CD8-positive, alpha-beta memory T cell (primary cell): ENCODE data around the gene TMEM97. TPM values are rescaled to one million over a fixed set of nuclear protein-coding genes. Genes with fewer than 3 reads are reported as not detected.

Source experiments
- CTCF ChIA-PET: fragments of 350-600 bp; sonication (Branson Sonifier 250); formaldehyde crosslinking; loops from one replicate; lab custom pipeline; 2021; ENCODE audit warnings: antibody characterized with exemption; lab: Charles Lee
- POLR2A ChIA-PET: fragments of 350-600 bp; sonication (Branson Sonifier 250); formaldehyde crosslinking; loops from one replicate; lab custom pipeline; 2021; ENCODE audit warnings: antibody characterized with exemption; lab: Charles Lee
- DNase-seq, 5 donors: peaks; one replicate each; pipeline versions ENCODE4 v3.0.0 to v3.0.0-alpha.2; 2020 to 2022; ENCODE audit warnings: mixed read lengths in 1 of 5
- H3K27ac ChIP-seq: one replicate; pipeline ENCODE4 v1.7.0; 2013; ENCODE audit warnings: low read depth, mild to moderate bottlenecking, low read length, moderate library complexity
- H3K27me3 ChIP-seq: 2 replicates; pipeline ENCODE4 v1.7.0; 2013; ENCODE audit warnings: low read length, mild to moderate bottlenecking; ENCODE audit not compliant: insufficient read depth, poor library complexity, severe bottlenecking
- H3K36me3 ChIP-seq: 2 replicates; pipeline ENCODE4 v1.7.0; 2013; ENCODE audit warnings: mild to moderate bottlenecking, low read length, moderate library complexity; ENCODE audit not compliant: insufficient read depth
- H3K4me1 ChIP-seq: 2 replicates; pipeline ENCODE4 v1.7.0; 2013; ENCODE audit warnings: mild to moderate bottlenecking, low read length, moderate library complexity; ENCODE audit not compliant: insufficient read depth
- H3K4me3 ChIP-seq: 2 replicates; pipeline ENCODE4 v1.7.0; 2013; ENCODE audit warnings: mild to moderate bottlenecking, low read length
- H3K9me3 ChIP-seq: 2 replicates; pipeline ENCODE4 v1.7.0; 2013; ENCODE audit warnings: mild to moderate bottlenecking, low read length
- H3K27ac Mint-ChIP-seq, 8 donors: one replicate each; pipeline ENCODE4 v1.8.0; 2020 to 2021; ENCODE audit warnings: mixed read lengths in 8 of 8, mild to moderate bottlenecking in 6 of 8, inconsistent platforms in 3 of 8, moderate library complexity in 3 of 8
- H3K27me3 Mint-ChIP-seq, 2 donors: one replicate each; pipeline ENCODE4 v1.8.0; 2020 to 2021; ENCODE audit warnings: mixed read lengths in 2 of 2, mild to moderate bottlenecking in 1 of 2, moderate library complexity in 1 of 2
- H3K36me3 Mint-ChIP-seq, 3 donors: one replicate each; pipeline ENCODE4 v1.8.0; 2020 to 2021; ENCODE audit warnings: mixed read lengths in 3 of 3, inconsistent platforms in 1 of 3, mild to moderate bottlenecking in 1 of 3
- H3K4me1 Mint-ChIP-seq, 3 donors: one replicate each; pipeline ENCODE4 v1.8.0; 2020 to 2021; ENCODE audit warnings: mixed read lengths in 3 of 3, inconsistent platforms in 1 of 3, mild to moderate bottlenecking in 1 of 3
- H3K4me3 Mint-ChIP-seq, 7 donors: one replicate each; pipeline ENCODE4 v1.8.0; 2020 to 2021; ENCODE audit warnings: mixed read lengths in 7 of 7, mild to moderate bottlenecking in 6 of 7, moderate library complexity in 4 of 7, inconsistent platforms in 2 of 7
- H3K9me3 Mint-ChIP-seq, 5 donors: one replicate each; pipeline ENCODE4 v1.8.0; 2020 to 2022; ENCODE audit warnings: mixed read lengths in 5 of 5, mild to moderate bottlenecking in 3 of 5, moderate library complexity in 2 of 5, inconsistent platforms in 1 of 5
- polyA plus RNA-seq: library from polyadenylated mRNA; unstranded; fragments of 300-500 nt; fragmentation: Illumina TruSeq; gene quantifications from one replicate; pipeline ENCODE4 v1.2.3, GENCODE V29; 2021
- total RNA-seq, 2 experiments: library from RNA; stranded (reverse); gene quantifications; one replicate each; pipeline ENCODE4 v1.2.3, GENCODE V29; 2021

TMEM97 gene
- total and polyA plus RNA-seq, 3 experiments from 2014 or later: 10.4 to 67.1 (median 64.9) TPM

DNA sequence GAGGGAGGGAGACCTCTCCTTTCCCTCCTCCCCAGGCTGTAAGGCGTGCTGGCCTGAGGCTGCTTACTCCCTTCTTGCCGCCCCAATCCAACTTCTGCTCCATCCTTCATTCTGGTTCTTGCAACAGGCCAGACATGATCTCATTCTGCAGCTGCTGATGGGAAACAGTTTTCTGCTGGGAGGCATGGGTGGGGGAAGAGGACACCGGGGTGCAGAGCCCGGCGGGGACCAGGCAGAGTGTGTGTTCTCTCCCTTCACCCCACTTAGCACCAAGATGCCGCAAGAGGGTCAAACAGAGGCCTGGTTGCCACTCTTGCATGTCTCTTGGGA is 53.9 kb downstream of the TMEM97 start:
- ChIA-PET POLR2A (interaction anchor here (2.4 kb wide), 1 partner anchor 38 kb away, joined by 9 read pairs; the partner anchor contains the start of genes IFT20 and TNFAIP1), CTCF (interaction anchor here (0.6 to 1.3 kb wide), 2 partner anchors 8 to 37 kb away, joined by 3 to 4 read pairs; partner anchors contain the start of genes SEBOX and TNFAIP1)
- Histone ChIP-seq H3K4me1 (peaks cover 22% of the 10 kb centered on the region), H3K36me3 (no peaks in the 10 kb centered on the region), H3K27me3 (no peaks in the 10 kb centered on the region), H3K9me3 (no peaks in the 10 kb centered on the region), H3K27ac (no peak overlapping the region), H3K4me3 (peak overlapping the region; percentile 55)
- H3K4me1 Mint-ChIP-seq: peaks cover 11 to 25% (median 23%) of the 10 kb centered on the region in 3 donors
- H3K27me3 Mint-ChIP-seq: no peaks in the 10 kb centered on the region
- H3K27ac Mint-ChIP-seq: peak overlapping the region in 6 of 8 donors; percentile 59 to 92 (median 75)
- H3K4me3 Mint-ChIP-seq: peak overlapping the region; percentile 60 to 87 (median 77)
- no peak for DNase-seq
- H3K9me3 Mint-ChIP-seq: no peaks in the 10 kb centered on the region
- H3K36me3 Mint-ChIP-seq: peaks cover 0 to 7% (median 0%) of the 10 kb centered on the region in 3 donors

Other genes starting within 250 kb of the TMEM97 start
- 10 to 100 TPM; 26.0 to 29.4 TPM for gene IFT20, start 16.3 kb downstream of the TMEM97 start, total RNA-seq
- 44.5 TPM for gene IFT20, start 16.3 kb downstream of the TMEM97 start, polyA plus RNA-seq
- gene TNFAIP1, start 16.6 kb downstream of the TMEM97 start, total RNA-seq: 10 to 100 TPM; 29.0 to 30.6 TPM
- gene TNFAIP1, start 16.6 kb downstream of the TMEM97 start, polyA plus RNA-seq: 10.6 TPM
- gene POLDIP2, start 38.3 kb downstream of the TMEM97 start, total RNA-seq: 100 to 1,000 TPM; 134 to 135 TPM
- 81.1 TPM for gene POLDIP2, start 38.3 kb downstream of the TMEM97 start, polyA plus RNA-seq
- gene SEBOX, start 46.0 kb downstream of the TMEM97 start, total RNA-seq: not detected
- gene SEBOX, start 46.0 kb downstream of the TMEM97 start, polyA plus RNA-seq: not detected
- under 1 TPM; 0.18 to 0.57 TPM for gene VTN, start 51.1 kb downstream of the TMEM97 start, total RNA-seq
- gene VTN, start 51.1 kb downstream of the TMEM97 start, polyA plus RNA-seq: not detected
- 10 to 100 TPM; 35.3 to 37.0 TPM for gene SARM1, start 52.5 kb downstream of the TMEM97 start, total RNA-seq
- gene SARM1, start 52.5 kb downstream of the TMEM97 start, polyA plus RNA-seq: 8.5 TPM
- 1 to 10 TPM; 5.6 to 6.0 TPM for gene SLC46A1, start 87.0 kb downstream of the TMEM97 start, total RNA-seq
- gene SLC46A1, start 87.0 kb downstream of the TMEM97 start, polyA plus RNA-seq: 6.3 TPM
- not detected for gene SLC13A2, start 154.4 kb downstream of the TMEM97 start, total RNA-seq
- not detected for gene SLC13A2, start 154.4 kb downstream of the TMEM97 start, polyA plus RNA-seq
- gene FOXN1, start 187.1 kb downstream of the TMEM97 start, total RNA-seq: not detected
- gene FOXN1, start 187.1 kb downstream of the TMEM97 start, polyA plus RNA-seq: not detected
- 10 to 100 TPM; 28.9 to 29.1 TPM for gene UNC119, start 233.4 kb downstream of the TMEM97 start, total RNA-seq
- 21.9 TPM for gene UNC119, start 233.4 kb downstream of the TMEM97 start, polyA plus RNA-seq